HG02840 (cell line): Measurements from ENCODE around the gene PGM1.

Experiments
- ATAC-seq: cut with Tn5 transposase; IDR thresholded peaks from one replicate; pipeline ENCODE4 v1.9.1; 2021; ENCODE audit warnings: mild to moderate bottlenecking, moderate library complexity, moderate number of reproducible peaks; ENCODE audit not compliant: unreplicated experiment, low FRiP score

PGM1 gene

DNA sequence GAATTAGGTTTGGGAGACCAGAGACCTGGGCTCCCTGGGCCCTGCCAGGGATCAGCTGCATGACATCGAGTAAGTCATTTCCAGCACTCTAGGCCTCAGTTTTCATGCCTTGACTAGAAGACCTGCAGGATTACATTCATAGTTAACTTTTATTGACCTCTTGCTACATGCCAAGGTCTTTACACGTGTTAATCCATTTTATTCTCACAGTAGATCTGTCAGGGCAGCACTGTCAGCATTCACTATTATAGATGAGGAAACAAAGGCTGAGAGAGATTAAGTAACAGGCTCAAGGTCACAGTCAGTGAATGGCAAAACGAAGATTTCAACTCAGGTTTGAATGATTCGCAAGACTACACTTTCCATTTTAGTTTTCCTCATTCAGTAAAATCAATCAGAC is 37.0 kb downstream of the PGM1 start:
- ATAC-seq = no peak

DNA sequence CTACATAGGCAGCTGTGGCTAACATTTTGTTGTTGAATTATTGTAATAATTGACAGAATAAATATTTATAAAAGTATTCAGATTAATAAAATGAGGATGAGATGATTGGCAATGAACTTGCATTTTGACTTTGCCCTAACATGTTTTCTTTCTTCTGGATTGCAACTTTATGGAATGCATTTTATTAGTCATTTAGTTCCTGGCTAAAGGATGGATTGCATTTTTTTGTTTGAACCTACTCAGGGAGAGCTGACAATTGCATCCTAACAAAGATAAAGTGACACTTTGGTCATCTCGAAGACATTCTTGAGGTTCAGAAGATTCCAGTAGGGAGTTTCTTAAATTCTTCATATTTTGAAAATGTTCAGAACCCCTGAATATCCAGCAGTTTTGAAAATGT is 37.5 kb downstream of the PGM1 start:
- no peak for ATAC-seq

DNA sequence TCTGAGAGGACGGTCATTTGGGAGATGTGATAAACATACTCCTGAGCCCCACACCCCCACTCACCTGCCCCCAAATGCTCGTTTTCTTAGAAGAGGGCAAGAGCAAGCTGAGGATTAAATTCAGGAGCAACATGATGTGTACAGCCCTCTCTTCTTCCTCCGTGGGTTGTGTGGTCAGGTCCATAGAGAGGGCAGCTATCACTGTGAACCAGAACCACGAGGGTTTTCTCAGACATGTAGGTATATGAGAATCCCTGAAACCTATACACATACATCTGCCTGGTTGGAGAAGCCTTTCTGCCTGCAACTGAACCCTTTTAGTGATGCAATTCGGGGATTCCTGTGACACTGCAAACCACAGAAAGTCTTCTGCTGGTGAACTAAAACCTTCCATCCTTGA is 38.9 kb downstream of the PGM1 start:
- ATAC-seq = no peak

DNA sequence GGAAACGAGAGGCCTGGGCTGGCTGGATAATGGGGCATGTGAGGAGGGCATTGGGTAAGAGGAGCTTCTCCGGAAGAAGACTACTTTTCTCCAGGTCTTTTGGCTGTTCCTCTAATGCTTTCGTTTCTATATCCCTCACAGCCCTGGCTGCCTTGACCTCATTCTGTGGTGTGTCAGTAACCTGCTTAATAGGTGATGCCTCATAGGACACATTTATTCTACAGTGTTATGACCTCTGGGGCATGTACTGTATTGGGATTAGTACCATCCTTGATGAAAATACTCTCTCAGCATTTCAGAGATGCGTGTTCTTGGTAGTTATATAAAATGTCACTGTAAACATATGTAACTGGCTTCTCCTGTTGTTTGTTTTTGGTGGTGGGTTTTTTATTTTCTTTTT is 40.1 kb downstream of the PGM1 start:
- no peak for ATAC-seq

DNA sequence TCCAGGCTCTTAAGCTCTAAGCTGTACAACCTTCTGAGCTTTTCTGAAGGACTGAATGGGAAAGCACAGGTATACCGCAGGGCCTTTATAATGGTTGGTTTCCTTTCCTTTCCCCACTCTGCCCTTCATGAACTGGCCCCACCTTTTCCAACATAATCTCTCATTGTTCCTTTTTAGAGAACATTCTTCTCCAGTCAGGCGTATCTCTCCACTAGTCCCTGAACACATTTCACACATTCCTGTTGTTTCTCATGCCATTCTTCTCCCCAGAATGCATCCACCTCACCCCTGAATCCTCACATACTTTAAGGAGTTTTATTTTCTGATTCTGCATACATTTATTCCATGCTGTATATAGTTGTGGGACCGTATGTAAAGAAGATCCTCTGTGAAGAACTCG is 41.3 kb downstream of the PGM1 start:
- no peak for ATAC-seq

DNA sequence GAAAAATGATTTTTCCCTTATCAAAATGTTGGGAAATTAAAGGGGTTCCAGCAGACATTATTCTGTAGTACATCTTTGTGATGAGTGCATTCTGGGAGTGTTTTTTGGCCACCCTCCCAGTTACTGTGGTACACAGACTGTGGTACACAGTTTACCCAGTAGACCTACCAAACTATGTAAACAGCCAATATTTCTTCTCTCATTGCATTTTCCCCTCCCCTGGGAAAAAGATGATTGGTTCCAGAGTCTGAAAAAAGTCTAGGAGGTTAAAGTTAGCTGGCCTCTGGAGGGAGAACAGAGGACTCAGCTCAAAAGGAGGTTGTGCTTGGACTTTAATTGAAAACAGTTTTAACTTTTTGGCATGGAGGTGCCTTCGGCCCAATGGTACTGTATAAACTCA is 42.5 kb downstream of the PGM1 start:
- no peak for ATAC-seq

DNA sequence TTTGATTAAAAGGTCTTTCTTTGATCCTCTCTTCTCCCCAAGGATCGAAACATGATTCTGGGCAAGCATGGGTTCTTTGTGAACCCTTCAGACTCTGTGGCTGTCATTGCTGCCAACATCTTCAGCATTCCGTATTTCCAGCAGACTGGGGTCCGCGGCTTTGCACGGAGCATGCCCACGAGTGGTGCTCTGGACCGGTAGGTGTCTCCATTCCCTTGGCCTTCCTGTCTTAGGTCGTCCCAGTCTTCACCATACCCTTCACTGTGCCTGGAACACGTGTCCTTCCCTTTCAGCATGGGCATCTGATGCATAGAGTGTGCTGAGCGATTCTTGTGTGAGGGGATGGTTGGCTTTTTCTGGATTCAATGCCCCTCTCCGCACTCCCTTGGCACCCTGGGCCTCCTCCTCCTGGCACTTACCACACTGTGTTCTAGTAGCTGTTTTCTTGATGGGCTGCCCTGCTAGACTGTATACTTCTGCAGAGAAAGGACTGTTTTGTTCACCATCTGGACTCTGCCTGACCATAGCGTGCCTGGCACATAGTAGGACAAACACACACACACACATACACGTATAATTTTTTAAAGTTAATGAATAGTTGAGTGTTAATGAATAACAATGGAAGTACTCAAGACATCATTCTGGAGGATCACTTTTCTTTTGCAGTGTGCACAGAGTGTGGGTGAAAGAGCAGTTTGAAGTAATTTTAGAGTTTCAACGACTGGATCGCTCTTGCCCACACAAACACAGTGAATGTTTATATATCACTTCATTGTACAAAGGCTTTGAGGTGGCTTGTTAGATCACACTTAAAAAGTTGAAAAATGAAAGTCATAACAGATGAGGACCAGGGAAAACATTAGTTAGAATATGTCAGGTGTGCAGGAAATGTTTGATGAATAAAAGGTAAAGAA is 43.2 kb downstream of the PGM1 start:
- no peak for ATAC-seq

DNA sequence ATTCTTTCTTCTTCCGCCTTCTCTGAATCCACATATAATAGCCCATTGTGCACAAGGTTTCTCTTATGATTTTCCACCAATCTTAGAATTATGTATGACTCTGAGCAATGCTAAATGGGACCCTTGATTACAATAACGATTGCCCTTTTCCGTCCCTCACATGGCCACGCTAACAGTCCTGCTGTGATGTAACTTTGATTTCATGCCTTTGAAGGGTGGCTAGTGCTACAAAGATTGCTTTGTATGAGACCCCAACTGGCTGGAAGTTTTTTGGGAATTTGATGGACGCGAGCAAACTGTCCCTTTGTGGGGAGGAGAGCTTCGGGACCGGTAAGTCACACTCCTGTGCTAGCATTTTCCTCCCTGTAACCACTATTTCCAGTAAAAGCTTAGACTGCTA is 45.3 kb downstream of the PGM1 start:
- no peak for ATAC-seq

DNA sequence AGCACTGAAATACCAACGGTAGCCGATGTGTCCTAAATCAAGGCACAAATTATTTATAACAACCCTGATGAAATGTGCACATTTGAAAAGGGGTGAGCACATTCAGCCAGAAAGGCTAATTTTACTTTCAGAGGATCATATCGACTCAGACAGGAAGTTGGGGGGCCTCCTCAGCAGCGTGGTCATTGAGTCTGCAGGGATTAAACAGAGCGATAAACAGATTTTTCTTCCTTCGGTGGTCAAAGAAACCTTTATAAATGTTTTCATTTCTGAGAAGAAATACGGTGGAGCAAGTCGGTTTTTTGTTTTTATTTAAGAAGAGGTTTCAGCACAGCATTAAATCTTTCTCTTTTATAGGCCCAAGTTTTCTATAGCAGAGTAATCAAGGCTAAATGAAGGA is 45.7 kb downstream of the PGM1 start:
- no peak for ATAC-seq

DNA sequence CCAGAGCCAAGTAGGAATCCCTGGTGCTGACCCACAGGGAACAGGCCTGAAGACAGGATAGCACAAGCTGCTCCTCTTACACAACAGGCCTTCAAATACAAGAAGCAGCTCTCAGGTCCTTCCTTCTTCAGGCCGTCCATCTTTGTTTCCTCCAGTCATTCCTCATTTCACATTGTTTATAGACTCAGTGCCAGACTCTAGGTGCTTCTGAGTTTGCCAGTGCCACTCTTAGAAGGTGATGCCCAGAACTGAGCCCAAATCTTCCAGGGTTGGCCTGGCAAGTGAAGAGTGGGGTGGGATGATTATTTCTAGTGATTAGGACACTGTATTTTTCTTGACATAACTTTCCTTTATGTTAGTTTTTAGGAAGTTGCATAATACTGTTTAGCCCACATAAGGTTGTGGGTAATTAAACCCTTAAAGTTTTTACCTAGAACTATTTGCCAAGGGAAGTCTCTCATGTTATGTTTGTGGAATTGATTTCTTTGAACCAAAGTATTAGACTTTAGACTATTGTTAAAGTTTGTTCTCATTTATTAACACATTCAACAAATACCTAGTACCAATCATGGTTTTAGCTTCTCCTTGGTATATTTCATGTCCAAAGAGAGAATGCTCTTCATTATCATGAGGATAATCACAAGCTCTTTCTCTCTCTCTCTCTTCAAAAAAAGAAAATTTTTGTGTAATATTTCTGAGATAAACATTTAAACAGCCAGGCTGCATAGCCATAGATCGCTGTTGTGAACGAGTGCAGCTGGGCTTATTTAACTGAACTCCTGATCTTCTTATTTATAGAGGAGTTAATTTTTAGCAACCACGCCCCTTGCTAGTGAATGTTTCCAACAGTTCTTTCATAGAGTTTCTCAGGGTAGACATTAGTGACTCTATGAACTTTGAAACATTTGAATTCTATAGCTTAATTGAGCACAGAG is 47.7 kb downstream of the PGM1 start:
- no peak for ATAC-seq

DNA sequence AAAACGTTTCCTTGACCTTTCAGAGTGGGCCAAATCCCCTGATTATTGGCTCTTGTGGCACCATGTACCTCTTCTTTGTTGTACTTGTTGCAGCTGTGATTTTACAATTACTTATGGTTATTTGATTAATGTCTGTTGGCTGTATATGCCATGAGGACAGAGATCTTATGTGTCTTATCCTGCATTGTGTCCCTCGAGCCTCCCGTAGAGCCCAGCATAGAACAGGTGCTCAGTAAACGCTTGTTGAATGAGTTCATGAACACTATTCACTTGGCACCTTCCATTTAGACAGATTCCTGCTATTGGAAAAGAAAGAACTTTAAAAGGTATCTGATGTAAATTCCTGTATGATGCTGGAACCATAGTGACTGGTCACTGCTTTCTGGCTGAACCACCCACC is 48.4 kb downstream of the PGM1 start:
- no peak for ATAC-seq

DNA sequence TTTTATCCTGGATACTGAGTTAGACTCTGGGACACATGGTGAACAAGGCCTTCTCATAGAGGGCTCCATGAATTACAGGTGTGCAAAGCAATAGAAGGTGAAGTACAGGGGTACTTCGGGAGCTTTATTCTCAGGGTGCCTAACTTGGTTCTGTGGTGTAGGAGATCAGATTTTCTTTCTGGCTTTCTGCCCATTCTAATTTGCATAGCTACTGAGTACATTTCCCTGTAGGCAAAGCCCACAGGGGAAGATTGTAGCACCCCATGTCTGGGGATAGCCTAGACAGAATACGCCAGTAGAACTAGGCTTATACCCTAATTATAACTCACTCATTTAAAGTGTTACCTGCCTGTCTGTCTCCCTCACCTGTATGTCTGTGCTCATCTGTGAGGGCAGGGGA is 49.7 kb downstream of the PGM1 start:
- no peak for ATAC-seq

DNA sequence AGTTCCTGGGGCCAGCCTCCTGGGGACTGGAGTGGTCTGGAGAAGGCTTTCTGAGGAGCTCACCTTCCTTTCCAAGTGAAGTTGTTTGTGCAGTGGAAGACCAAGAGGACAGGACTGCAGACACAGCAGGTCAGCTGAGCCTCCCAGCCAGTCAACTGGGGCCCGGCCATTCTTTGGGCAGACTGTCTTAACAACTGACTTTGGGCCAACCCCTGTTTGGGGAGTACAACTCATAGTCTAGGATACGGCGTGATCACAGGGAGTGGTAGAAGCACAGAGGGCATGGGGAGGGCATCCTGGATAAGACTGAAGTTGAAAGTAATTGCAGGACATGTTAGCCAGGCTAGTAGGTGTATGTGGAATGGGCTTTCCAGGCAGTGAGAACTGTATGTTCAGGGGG is 50.3 kb downstream of the PGM1 start:
- no peak for ATAC-seq

DNA sequence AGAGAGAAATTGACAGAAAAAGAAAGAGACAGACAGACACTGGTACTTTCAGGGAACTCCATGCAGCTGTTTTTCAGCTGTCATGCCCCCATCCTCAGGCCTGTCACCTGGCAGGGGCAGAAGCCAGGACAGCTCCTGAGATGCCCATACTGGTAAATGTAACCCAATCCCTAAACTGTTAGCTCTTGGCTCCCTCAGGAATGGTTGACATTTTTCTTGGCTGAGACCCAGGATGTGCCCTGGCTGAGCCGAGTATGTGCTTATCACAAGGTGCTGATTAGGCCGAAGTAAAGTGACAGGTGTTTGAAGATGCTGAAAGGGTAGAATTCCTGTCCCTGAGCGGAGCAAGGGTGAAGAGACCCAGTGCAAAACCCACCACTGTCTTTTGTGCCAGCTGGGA is 50.7 kb downstream of the PGM1 start:
- ATAC-seq = no peak

DNA sequence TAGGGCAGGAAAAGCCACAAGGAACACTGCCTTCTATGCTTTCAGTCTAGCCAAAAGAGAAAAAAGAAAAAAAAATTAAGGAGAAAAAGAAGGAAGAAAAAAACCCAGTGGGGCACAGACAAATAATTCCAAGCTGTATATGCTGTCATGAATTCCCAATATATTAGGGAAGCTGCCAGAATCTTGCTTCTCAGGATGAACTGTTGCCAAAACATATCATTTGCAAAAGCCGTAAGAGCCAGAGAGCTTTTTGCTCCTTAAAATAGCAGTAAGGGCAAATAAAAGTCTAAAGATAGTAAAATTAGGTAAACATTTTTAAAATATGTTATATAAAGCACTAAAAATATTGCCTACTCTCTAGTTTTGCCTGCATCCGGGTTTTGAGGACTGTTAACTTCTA is 52.1 kb downstream of the PGM1 start:
- ATAC-seq = no peak

DNA sequence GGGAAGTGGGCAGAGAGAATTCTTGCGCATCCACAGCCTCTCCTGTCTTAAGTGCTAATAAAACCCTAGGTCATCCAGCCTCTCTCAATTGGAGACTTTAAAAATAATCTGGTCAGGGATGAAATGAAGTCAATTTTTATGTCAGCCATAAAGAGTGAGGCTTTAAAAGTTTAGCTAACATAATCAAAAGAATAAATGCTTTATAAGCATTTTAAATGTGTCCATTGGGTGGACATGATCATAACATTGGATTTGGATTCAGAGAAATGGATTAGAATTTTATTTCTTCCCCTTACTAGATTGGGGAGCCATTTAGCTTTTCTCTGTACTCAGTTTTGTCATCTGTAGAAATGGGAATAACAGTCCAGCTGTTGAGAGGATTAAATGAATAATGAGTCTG is 55.5 kb downstream of the PGM1 start:
- no peak for ATAC-seq

DNA sequence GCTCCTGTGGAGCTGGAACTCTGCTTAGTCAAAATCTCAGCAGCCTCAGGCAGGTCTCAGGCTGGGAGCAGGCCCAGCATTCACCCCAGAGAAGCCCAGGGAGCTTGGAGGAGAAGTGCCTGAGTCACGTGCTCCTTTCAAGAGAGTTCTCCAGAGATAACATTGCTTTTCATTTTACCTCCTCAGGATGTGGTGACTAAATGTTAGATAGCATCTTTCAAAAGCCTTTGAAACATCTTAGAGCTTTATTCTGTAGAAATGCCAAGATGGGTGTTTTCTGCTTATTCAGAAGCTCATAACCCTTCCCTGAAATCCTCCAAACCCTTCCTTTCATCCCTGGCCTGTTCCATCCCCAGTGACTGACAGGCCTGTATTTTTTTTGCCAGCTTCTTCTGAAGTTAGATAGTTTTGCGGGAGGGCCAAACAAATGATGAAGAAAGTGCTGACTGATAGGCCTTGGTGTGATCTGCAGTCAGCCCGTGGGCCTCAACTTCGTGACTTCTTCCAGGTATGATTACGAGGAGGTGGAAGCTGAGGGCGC is 58.0 kb downstream of the PGM1 start:
- ATAC-seq = no peak

DNA sequence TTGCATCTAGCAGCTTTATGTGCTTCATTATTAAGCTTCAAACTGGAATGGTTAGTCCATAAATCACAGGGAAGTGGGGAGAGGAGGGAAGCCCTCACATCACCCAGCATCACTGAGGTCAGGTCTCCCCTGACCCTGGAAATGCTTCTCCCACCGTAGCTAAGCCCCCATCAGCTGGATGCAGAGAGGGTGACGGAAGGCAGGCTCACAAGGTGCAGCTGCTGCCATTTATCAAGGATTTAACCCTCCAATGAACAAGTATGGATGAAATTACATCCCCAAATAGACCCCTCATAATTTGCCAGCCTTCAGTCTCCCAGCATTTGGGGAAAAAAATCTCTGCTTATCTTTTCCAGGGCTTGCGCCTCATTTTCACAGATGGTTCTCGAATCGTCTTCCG is 60.8 kb downstream of the PGM1 start:
- no peak for ATAC-seq

DNA sequence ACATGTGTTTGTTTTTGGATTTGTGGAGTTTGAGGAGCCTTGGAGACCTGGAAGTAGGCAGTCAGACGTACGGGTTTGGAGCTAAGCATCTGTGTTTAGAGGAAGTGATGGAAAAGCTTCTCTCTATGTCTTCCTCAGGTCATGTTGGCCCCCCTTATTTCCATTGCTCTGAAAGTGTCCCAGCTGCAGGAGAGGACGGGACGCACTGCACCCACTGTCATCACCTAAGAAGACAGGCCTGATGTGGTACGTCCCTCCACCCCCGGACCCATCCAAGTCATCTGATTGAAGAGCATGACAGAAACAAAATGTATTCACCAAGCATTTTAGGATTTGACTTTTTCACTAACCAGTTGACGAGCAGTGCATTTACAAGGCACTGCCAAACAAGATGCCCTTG is 66.2 kb downstream of the PGM1 start:
- ATAC-seq = no peak

DNA sequence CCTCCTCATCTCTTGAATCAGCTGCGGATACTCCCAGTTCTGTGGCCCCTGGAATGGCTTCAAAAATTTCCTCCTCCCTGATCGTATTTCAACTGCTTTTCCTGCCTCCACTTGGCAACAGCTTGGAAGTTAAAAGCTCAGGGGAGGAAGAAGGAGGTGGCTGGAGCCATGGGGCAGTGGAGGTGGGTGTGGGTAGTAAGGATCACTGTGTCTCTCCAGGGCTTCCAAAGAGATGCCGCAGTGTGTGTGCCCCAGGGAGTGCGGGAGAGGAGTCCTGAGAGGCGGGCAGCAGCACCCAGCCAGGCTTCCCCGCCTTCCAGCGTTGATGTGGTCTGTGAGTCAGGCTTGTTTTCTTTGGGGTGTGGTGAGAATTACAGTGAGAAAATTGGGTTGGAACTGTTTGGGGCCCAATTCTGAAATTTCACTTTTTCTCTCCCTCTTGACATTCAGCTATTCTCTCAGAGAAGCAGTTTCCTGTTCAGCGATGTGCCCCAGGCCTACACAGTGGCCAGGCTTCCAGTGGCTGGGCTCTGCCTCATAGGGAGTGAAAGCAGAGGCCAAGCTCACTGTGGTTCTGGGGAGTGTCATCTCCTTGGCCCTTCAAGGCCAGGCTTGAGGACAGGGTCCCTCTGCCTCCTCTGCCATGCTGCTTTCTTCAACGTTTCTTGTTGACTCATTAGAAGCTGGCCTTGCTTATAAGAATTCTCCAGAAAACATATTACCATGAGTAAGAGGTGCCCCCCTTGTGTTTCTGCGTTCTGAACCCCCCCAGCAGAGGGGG is 69.0 kb downstream of the PGM1 start:
- no peak for ATAC-seq

DNA sequence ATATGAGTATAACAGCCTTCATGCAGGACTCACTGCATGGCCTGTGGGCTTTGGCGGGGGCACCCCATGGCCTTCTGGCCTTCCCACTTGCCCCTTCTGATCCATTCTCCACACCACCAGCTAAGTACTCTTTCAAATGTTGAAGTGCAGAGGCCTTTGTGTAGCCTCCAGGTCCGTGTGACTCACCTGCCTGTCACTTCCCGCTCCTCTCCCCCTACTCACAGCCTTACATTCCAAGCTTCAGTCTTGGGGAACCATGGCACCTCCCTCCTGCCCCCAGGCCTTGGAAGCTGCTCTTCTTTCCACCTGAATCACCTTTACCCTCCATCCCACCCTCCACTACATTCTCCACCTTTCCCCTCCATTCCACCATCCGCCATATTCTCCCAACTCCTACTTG is 69.6 kb downstream of the PGM1 start:
- no peak for ATAC-seq
